Natural killer cell (primary cell): Measurements from ENCODE around the gene GRB10. TPM values are rescaled to one million over a fixed set of nuclear protein-coding genes. Genes with fewer than 3 reads are reported as not detected.
A peak's percentile ranks its signal among the peaks of the same experiment; 100 is the strongest.

Source experiments
- ATAC-seq, 3 donors: fragments of 150-1000 bp in 2 of 3; fragments of 200-7000 bp in 1 of 3; cut with Tn5 transposase; 1 replicate in 1 of 3; 2 replicates in 2 of 3; pipeline ENCODE4 v1.10.0; 2021; ENCODE audit warnings: mild to moderate bottlenecking in 2 of 3, moderate library complexity in 2 of 3
- DNase-seq, 2 donors: peaks; one replicate each; pipeline versions ENCODE4 v3.0.0 to v3.0.0-alpha.2; 2013 to 2021; ENCODE audit warnings: mixed read lengths in 1 of 2
- H3K27ac ChIP-seq: one replicate; pipeline ENCODE4 v1.5.1; 2013; ENCODE audit warnings: mild to moderate bottlenecking, low read length
- H3K27me3 ChIP-seq: one replicate; pipeline ENCODE4 v1.6.1; 2013; ENCODE audit warnings: low read length; ENCODE audit not compliant: control insufficient read depth, insufficient read depth
- H3K36me3 ChIP-seq: one replicate; pipeline ENCODE4 v1.6.1; 2013; ENCODE audit warnings: low read length; ENCODE audit not compliant: control insufficient read depth, insufficient read depth
- H3K4me1 ChIP-seq: one replicate; pipeline ENCODE4 v1.6.1; 2013; ENCODE audit warnings: low read length; ENCODE audit not compliant: control insufficient read depth, insufficient read depth
- H3K4me3 ChIP-seq: one replicate; pipeline ENCODE4 v1.5.1; 2013; ENCODE audit warnings: low read length
- H3K9me3 ChIP-seq: one replicate; pipeline ENCODE4 v1.6.1; 2013; ENCODE audit warnings: low read length; ENCODE audit not compliant: control insufficient read depth, insufficient read depth
- H3K27ac Mint-ChIP-seq, 2 donors: one replicate each; pipeline ENCODE4 v1.8.0; 2022; ENCODE audit warnings: mild to moderate bottlenecking in 2 of 2, mixed read lengths in 2 of 2, moderate library complexity in 1 of 2
- H3K27me3 Mint-ChIP-seq, 2 donors: one replicate each; pipeline ENCODE4 v1.8.0; 2022; ENCODE audit warnings: low read depth in 2 of 2, mixed read lengths in 2 of 2
- H3K36me3 Mint-ChIP-seq: one replicate; pipeline ENCODE4 v1.8.0; 2022; ENCODE audit warnings: mixed read lengths
- H3K4me1 Mint-ChIP-seq, 2 donors: one replicate each; pipeline ENCODE4 v1.8.0; 2022; ENCODE audit warnings: mixed read lengths in 2 of 2
- H3K4me3 Mint-ChIP-seq: one replicate; pipeline ENCODE4 v1.8.0; 2022; ENCODE audit warnings: mild to moderate bottlenecking, moderate library complexity, mixed read lengths
- H3K9me3 Mint-ChIP-seq, 2 donors: one replicate each; pipeline ENCODE4 v1.8.0; 2022; ENCODE audit warnings: mixed read lengths in 2 of 2
- CTCF ChIP-seq: fragments of 200-600 bp; IDR thresholded peaks from one replicate; pipeline ENCODE4 v1.8.0; 2022; ENCODE audit warnings: antibody characterized with exemption
- WGBS: methylation state at CpG from one replicate; pipeline ENCODE4 v1.1.7; 2013; ENCODE audit warnings: missing lambda C conversion rate; ENCODE audit not compliant: insufficient coverage; 5-methylcytosine and 5-hydroxymethylcytosine counted together
- intact Hi-C: fragments of 100-400 bp; cut with micrococcal nuclease; formaldehyde crosslinking; loops from one replicate; pipeline ENCODE4 v1.14.2; 2022
- total RNA-seq, 4 donors: library from RNA; stranded (reverse); fragments of 120-200 nt in 1 of 4; gene quantifications; one replicate each; pipeline versions ENCODE4 v1.2.3 to v1.2.4, GENCODE V29; 2013 to 2022

The GRB10 gene
- total RNA-seq, 3 donors from 2014 or later (not counting 1 experiment from before 2014, with no cell fraction given) = 0.16 to 24.4 (median 1.4) TPM

DNA sequence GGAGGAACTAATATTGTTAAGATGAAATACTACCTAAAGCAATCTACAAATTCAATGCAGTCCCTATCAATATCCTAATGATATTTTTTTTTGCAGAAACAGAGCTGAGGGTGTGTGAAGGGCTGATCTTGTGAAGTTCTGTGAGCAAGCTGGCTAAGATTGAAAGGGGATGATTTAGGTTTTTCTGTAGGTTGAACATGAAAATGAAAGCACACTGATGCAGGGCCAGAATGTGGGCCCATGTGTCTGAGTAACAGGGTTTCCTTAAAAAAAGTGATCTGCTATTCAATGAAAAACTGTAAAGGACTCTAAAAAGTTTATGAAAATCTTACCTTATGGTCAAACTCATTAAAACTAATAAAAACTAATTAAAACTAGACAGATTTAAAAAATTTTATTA is 47.4 kb downstream of the GRB10 start:
- ATAC-seq = no peak
- H3K27me3 Mint-ChIP-seq = peaks cover 0 to 5% of the 10 kb centered on the region in 2 donors
- no peak overlapping the region for H3K4me3 ChIP-seq
- no peak overlapping the region for H3K27ac Mint-ChIP-seq
- H3K27ac ChIP-seq = no peak overlapping the region
- no peak for TF ChIP-seq CTCF
- peaks cover 11 to 14% of the 10 kb centered on the region in 2 donors for H3K4me1 Mint-ChIP-seq
- H3K4me1 ChIP-seq = peaks cover 8% of the 10 kb centered on the region
- no peaks in the 10 kb centered on the region for H3K36me3 ChIP-seq
- no peak overlapping the region for H3K4me3 Mint-ChIP-seq
- H3K27me3 ChIP-seq = no peaks in the 10 kb centered on the region
- H3K36me3 Mint-ChIP-seq = no peaks in the 10 kb centered on the region
- no peaks in the 10 kb centered on the region for H3K9me3 Mint-ChIP-seq
- DNase-seq = no peak
- H3K9me3 ChIP-seq = no peaks in the 10 kb centered on the region
- intact Hi-C loops = no loop called here

- Mint-ChIP-seq H3K4me1 (peaks cover 1 to 3% of the 10 kb centered on the region in 2 donors), H3K27ac (peak overlapping the region in 1 of 2 donors; percentile 6), H3K4me3 (no peak overlapping the region), H3K9me3 (no peaks in the 10 kb centered on the region), H3K36me3 (no peaks in the 10 kb centered on the region), H3K27me3 (no peaks in the 10 kb centered on the region)
- no peaks in the 10 kb centered on the region for H3K4me1 ChIP-seq
- intact Hi-C loops = no loop called here
- no peak for TF ChIP-seq CTCF
- 87% methylated on average over 8 of the region's 8 CpGs for WGBS
- H3K27ac ChIP-seq = no peak overlapping the region
- no peaks in the 10 kb centered on the region for H3K27me3 ChIP-seq
- ATAC-seq (no peak), DNase-seq (no peak)
- no peaks in the 10 kb centered on the region for H3K36me3 ChIP-seq
- no peaks in the 10 kb centered on the region for H3K9me3 ChIP-seq
- no peak overlapping the region for H3K4me3 ChIP-seq
These were observed 48.5 kb downstream of the GRB10 start for GRCh38 chr7:50734246-50734645.

DNA sequence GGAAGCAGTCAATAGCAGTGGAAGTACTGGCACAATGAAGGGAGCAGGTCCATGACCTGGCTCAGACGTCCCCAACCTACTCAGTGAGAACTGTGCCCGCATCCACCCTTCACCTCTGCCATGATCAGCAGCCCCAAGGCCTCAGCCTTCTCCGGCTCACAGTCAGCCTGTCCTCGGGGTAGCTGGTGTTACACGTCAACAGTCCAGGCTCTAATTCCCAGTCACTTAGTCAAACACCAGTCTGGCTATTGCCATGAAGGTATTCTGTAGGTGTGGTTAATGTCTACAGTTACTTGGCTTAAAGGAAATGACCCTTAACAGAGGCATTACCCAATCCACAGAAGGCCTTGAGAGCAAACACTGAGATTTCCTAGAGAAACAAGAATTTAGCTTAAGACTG is 49.1 kb downstream of the GRB10 start:
- ATAC-seq (no peak), DNase-seq (no peak)
- intact Hi-C loops = no loop called here
- no peak overlapping the region for H3K4me3 ChIP-seq
- Mint-ChIP-seq H3K27me3 (no peaks in the 10 kb centered on the region), H3K9me3 (no peaks in the 10 kb centered on the region), H3K4me3 (no peak overlapping the region), H3K4me1 (no peaks in the 10 kb centered on the region), H3K27ac (no peak overlapping the region), H3K36me3 (no peaks in the 10 kb centered on the region)
- TF ChIP-seq CTCF = no peak
- H3K4me1 ChIP-seq = no peaks in the 10 kb centered on the region
- H3K27me3 ChIP-seq = no peaks in the 10 kb centered on the region
- H3K9me3 ChIP-seq = no peaks in the 10 kb centered on the region
- H3K36me3 ChIP-seq = no peaks in the 10 kb centered on the region
- WGBS = 90% methylated on average over 5 of the region's 5 CpGs
- no peak overlapping the region for H3K27ac ChIP-seq
